ENCODE results near the gene KLF8.

The KLF8 gene

DNA sequence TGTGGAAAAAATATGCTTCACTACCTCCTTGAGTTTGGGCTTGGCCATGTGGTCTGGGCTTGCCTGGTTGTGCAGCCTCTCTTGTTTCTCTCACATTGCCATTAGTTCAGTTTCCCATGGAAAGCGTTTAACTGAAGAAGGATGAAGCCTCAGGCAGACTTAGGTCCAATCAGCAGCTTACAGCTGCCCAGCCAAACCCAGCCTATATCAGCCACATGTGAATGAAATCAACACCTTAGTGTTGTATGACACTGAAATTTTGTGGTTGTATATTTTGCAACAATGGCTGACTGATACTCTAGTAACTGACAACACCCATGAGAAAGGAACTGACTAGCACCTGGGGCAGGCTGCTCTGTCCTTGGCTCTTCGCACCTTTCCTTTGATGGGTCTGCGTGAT is 81.2 kb downstream of the KLF8 start:
- no peak overlapping the region for H3K4me3 ChIP-seq (ENCODE audit: low read depth, low read length)
- no peaks in the 10 kb centered on the region for H3K9me3 ChIP-seq (ENCODE audit: severe bottlenecking)
- H3K27ac ChIP-seq = no peak overlapping the region
- DNase-seq = no peak
- TF ChIP-seq, protein P1, sequence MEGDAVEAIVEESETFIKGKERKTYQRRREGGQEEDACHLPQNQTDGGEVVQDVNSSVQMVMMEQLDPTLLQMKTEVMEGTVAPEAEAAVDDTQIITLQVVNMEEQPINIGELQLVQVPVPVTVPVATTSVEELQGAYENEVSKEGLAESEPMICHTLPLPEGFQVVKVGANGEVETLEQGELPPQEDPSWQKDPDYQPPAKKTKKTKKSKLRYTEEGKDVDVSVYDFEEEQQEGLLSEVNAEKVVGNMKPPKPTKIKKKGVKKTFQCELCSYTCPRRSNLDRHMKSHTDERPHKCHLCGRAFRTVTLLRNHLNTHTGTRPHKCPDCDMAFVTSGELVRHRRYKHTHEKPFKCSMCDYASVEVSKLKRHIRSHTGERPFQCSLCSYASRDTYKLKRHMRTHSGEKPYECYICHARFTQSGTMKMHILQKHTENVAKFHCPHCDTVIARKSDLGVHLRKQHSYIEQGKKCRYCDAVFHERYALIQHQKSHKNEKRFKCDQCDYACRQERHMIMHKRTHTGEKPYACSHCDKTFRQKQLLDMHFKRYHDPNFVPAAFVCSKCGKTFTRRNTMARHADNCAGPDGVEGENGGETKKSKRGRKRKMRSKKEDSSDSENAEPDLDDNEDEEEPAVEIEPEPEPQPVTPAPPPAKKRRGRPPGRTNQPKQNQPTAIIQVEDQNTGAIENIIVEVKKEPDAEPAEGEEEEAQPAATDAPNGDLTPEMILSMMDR (IDR thresholded peaks at IDR 0.05; ENCODE audit: low read depth, low read length) = no peak
- no peaks in the 10 kb centered on the region for H3K36me3 ChIP-seq
- H3K27me3 ChIP-seq (ENCODE audit: insufficient read depth, low read depth, severe bottlenecking) = peaks cover 3% of the 10 kb centered on the region

DNA sequence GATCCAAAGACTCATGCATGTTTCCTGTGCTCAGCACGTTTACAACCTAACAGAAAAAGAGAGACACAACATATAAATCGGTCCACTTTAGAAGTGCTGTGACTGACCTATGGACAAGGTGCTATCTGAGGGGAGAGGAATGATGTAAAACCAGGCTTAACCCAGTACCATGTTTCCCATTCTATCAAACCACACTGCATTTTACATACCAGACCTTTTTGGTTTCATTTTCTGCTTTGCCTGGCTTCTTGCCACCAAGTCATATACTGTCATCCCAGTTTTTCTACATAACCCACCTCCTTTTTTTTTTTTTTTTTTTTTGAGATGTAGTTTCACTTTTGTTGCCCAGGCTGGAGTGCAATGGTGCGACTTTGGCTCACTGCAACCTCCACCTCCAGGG is 82.2 kb downstream of the KLF8 start:
- Histone ChIP-seq H3K4me3 (ENCODE audit: low read depth, low read length) (no peak overlapping the region), H3K9me3 (ENCODE audit: severe bottlenecking) (no peaks in the 10 kb centered on the region), H3K36me3 (no peaks in the 10 kb centered on the region), H3K27me3 (ENCODE audit: insufficient read depth, low read depth, severe bottlenecking) (peaks cover 3% of the 10 kb centered on the region), H3K27ac (no peak overlapping the region)
- no peak for DNase-seq
- TF ChIP-seq, protein P1 (IDR thresholded peaks at IDR 0.05; ENCODE audit: low read depth, low read length) = no peak

DNA sequence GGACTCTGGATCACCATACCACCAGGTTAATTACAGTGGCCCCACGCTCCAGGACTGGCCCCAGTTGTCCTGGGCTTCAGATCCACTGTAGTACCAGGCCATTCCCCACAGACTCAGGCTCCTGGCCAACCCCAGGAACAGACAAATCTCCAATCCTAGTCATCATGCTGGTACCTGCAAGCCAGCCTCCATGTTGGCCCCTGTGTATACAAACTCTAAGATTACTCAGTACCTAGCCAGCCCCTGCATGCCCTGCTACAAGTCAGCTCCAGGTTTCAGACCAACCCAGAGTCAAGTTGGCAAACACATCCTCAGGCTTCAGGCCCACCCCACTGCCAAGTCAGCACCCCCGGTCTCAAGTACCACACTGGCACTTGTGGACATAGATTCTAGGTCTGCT is 85.9 kb downstream of the KLF8 start:
- Histone ChIP-seq H3K9me3 (ENCODE audit: severe bottlenecking) (no peaks in the 10 kb centered on the region), H3K27me3 (ENCODE audit: insufficient read depth, low read depth, severe bottlenecking) (no peaks in the 10 kb centered on the region), H3K4me3 (ENCODE audit: low read depth, low read length) (no peak overlapping the region), H3K36me3 (no peaks in the 10 kb centered on the region), H3K27ac (no peak overlapping the region)
- no peak for DNase-seq
- TF ChIP-seq, protein P1 (IDR thresholded peaks at IDR 0.05; ENCODE audit: low read depth, low read length) = no peak

DNA sequence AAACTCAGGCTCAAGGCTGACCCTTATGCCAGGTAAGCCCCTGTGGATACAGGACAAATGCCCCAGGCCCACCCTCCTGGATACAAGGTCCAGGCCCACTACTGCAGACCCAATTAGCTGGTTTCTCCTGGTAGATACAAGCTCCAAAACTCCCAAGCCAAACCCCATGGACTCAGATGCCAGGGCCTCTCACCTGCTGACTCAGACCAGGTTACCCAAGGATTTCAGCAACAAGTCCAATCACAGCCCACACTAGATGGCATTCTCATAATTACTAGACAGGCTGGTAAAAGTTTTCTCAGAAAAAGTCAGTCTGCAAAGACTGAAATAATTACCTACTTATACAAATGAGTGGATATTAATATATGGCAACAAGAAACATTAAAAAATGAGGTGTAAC is 87.0 kb downstream of the KLF8 start:
- no peaks in the 10 kb centered on the region for H3K9me3 ChIP-seq (ENCODE audit: severe bottlenecking)
- DNase-seq = no peak
- no peak overlapping the region for H3K4me3 ChIP-seq (ENCODE audit: low read depth, low read length)
- H3K27ac ChIP-seq = no peak overlapping the region
- no peaks in the 10 kb centered on the region for H3K36me3 ChIP-seq
- H3K27me3 ChIP-seq (ENCODE audit: insufficient read depth, low read depth, severe bottlenecking) = no peaks in the 10 kb centered on the region
- TF ChIP-seq, protein P1 (IDR thresholded peaks at IDR 0.05; ENCODE audit: low read depth, low read length) = no peak

Data from WERI-Rb-1 (cell line).